Cardiac septum (tissue), 1 donor: Measurements from ENCODE around the gene CAPN15. TPM values are rescaled to one million over a fixed set of nuclear protein-coding genes. Genes with fewer than 3 reads are reported as not detected.

Experiments
- DNase-seq: peaks from one replicate; pipeline ENCODE4 v3.0.0-alpha.2; 2020; ENCODE audit warnings: low spot score
- intact Hi-C: fragments of 100-400 bp; cut with DNase I; formaldehyde crosslinking; loops from one replicate; pipeline ENCODE4 v1.14.0; 2022
- total RNA-seq: library from RNA; stranded (reverse); fragmentation: NEBNext Ultra II Directional; extraction: Animal tissue kit (Norgen Biotek cat#: 25700); gene quantifications from one replicate; pipeline ENCODE4 v1.2.1, GENCODE V29; 2021
- donor health status: DM: no; HTN: no; CAD: no.

Gene CAPN15
- total RNA-seq, 1 donor from 2014 or later = 18.5 TPM

- intact Hi-C loops = no loop called here
- no peak for DNase-seq
These were observed 30.2 kb downstream of the CAPN15 start for GRCh38 chr16:557463-558297.

GRCh38 chr16:558298-559020 is 30.9 kb downstream of the CAPN15 start:
- intact Hi-C loops = no loop called here
- no peak for DNase-seq

GRCh38 chr16:559021-559380 is 31.5 kb downstream of the CAPN15 start:
- intact Hi-C loops = no loop called here

GRCh38 chr16:559411-560203 is 32.1 kb downstream of the CAPN15 start:
- DNase-seq = no peak
- intact Hi-C loops = no loop called here

More at GRCh38 chr16:559021-559380, 31.5 kb downstream of the CAPN15 start:
- DNase-seq = no peak

- DNase-seq = no peak
- intact Hi-C loops = no loop called here
These were observed 32.7 kb downstream of the CAPN15 start, which contains the start of gene PRR35 for GRCh38 chr16:560204-560700. TSS of gene PRR35 (plus strand) at chr16:560394. CDS start at chr16:563295, 2,901 bp downstream.

GRCh38 chr16:560701-561412 is 33.3 kb downstream of the CAPN15 start:
- no peak for DNase-seq
- intact Hi-C loops = no loop called here

- no peak for DNase-seq
- intact Hi-C loops = no loop called here
These were observed 33.9 kb downstream of the CAPN15 start for GRCh38 chr16:561413-561794.

GRCh38 chr16:561957-562938 is 34.7 kb downstream of the CAPN15 start:
- intact Hi-C loops = no loop called here
- DNase-seq = no peak

GRCh38 chr16:563072-563644 is 35.6 kb downstream of the CAPN15 start:
- intact Hi-C loops = no loop called here

GRCh38 chr16:564690-565418 is 37.3 kb downstream of the CAPN15 start:
- no peak for DNase-seq
- intact Hi-C loops = no loop called here

More at GRCh38 chr16:563072-563644, 35.6 kb downstream of the CAPN15 start:
- no peak for DNase-seq

GRCh38 chr16:565419-566330 is 38.2 kb downstream of the CAPN15 start:
- intact Hi-C loops = no loop called here
- DNase-seq = no peak

- peak; percentile 81 for DNase-seq
- intact Hi-C loops = no loop called here
These were observed 39.2 kb downstream of the CAPN15 start, which contains the start of gene NHLRC4 for GRCh38 chr16:566475-567372. TSS of gene NHLRC4 (plus strand) at chr16:567005. CDS start at chr16:568048, 1,043 bp downstream.

- DNase-seq = no peak
- intact Hi-C loops = no loop called here
These were observed 40.1 kb downstream of the CAPN15 start for GRCh38 chr16:567373-568256.
